SK-N-SH (cell line): ENCODE data around the gene TTC31. TPM values are rescaled to one million over a fixed set of nuclear protein-coding genes. Genes with fewer than 3 reads are reported as not detected.

Source experiments
- CTCF ChIA-PET: fragments of 300-600, 350-600 bp; formaldehyde crosslinking; extraction: SDS; loops from one replicate; lab custom pipeline; 2021; lab: Yijun Ruan, JAX
- POLR2A ChIA-PET: fragments of 350-600 bp; sonication (Branson Sonifier 250); formaldehyde crosslinking; extraction: SDS; loops from one replicate; lab custom pipeline; 2020; ENCODE audit warnings: antibody characterized with exemption, inconsistent platforms; lab: Yijun Ruan, JAX
- DNase-seq: peaks from one replicate; pipeline ENCODE4 v3.0.0; 2012
- H2AFZ ChIP-seq: fragments of 200-600 bp; sonication (generic); 2 replicates; pipeline ENCODE4 v1.8.1; 2016; ENCODE audit warnings: antibody characterized with exemption, mild to moderate bottlenecking, low read depth
- H3F3A ChIP-seq: fragments of 200-600 bp; sonication (generic); replicated peaks from 2 replicates; pipeline ENCODE3; 2016; ENCODE audit warnings: antibody characterized with exemption, mild to moderate bottlenecking; ENCODE audit not compliant: insufficient read depth
- H3K27ac ChIP-seq, 2 experiments: fragments of 200-500 bp in 1 of 2; fragments of 200-600 bp in 1 of 2; sonication (Bioruptor generic) in 1 of 2; sonication (generic), shearing (Covaris generic) in 1 of 2; 2 replicates each; pipeline versions ENCODE4 v1.5.1 to v1.6.1; 2014 to 2016; ENCODE audit warnings: low read depth in 2 of 2, inconsistent platforms in 1 of 2, low read length in 1 of 2, mild to moderate bottlenecking in 1 of 2, mixed read lengths in 1 of 2
- H3K27me3 ChIP-seq: fragments of 200-600 bp; sonication (generic), shearing (Covaris generic); 2 replicates; pipeline ENCODE4 v1.6.1; 2016; ENCODE audit warnings: mixed run types; ENCODE audit not compliant: insufficient read depth
- H3K36me3 ChIP-seq, 2 experiments: fragments of 200-500 bp in 1 of 2; fragments of 200-600 bp in 1 of 2; sonication (Bioruptor generic) in 1 of 2; sonication (generic) in 1 of 2; replicated peaks in 1 of 2; 2 replicates each; pipeline versions ENCODE3 to v1.5.1; 2014 to 2016; ENCODE audit warnings: low read length in 1 of 2, mild to moderate bottlenecking in 1 of 2; ENCODE audit not compliant: insufficient read depth in 2 of 2, control insufficient read depth in 1 of 2
- H3K4me1 ChIP-seq, 2 experiments: fragments of 200-500 bp in 1 of 2; fragments of 200-600 bp in 1 of 2; sonication (Bioruptor generic) in 1 of 2; sonication (generic), shearing (Covaris generic) in 1 of 2; 2 replicates each; pipeline versions ENCODE4 v1.5.1 to v1.6.1; 2014 to 2016; ENCODE audit warnings: low read depth in 1 of 2, low read length in 1 of 2, mixed run types in 1 of 2; ENCODE audit not compliant: insufficient read depth in 2 of 2, control insufficient read depth in 1 of 2
- H3K4me2 ChIP-seq: fragments of 200-600 bp; sonication (generic), shearing (Covaris generic); 2 replicates; pipeline ENCODE4 v1.6.1; 2017; ENCODE audit warnings: mixed run types
- H3K4me3 ChIP-seq, 2 experiments: fragments of 200-500 bp in 1 of 2; fragments of 200-600 bp in 1 of 2; sonication (Bioruptor generic) in 1 of 2; sonication (generic), shearing (Covaris generic) in 1 of 2; 2 replicates each; pipeline versions ENCODE4 v1.5.1 to v1.8.1; 2014 to 2016; ENCODE audit warnings: low read depth in 2 of 2, inconsistent platforms in 1 of 2, low read length in 1 of 2, mild to moderate bottlenecking in 1 of 2, mixed read lengths in 1 of 2, moderate library complexity in 1 of 2
- H3K79me2 ChIP-seq: fragments of 200-600 bp; sonication (generic); 2 replicates; pipeline ENCODE4 v1.8.1; 2017; ENCODE audit warnings: mild to moderate bottlenecking; ENCODE audit not compliant: insufficient read depth
- H3K9ac ChIP-seq: fragments of 200-600 bp; sonication (generic); 2 replicates; pipeline ENCODE4 v1.6.1; 2017; ENCODE audit warnings: mixed run types
- H3K9me2 ChIP-seq: fragments of 200-600 bp; sonication (generic); 2 replicates; pipeline ENCODE4 v1.6.1; 2017; ENCODE audit warnings: mixed run types
- H3K9me3 ChIP-seq: fragments of 200-600 bp; sonication (generic); 2 replicates; pipeline ENCODE4 v1.6.1; 2017; ENCODE audit warnings: mixed run types, mild to moderate bottlenecking, moderate library complexity
- H4K20me1 ChIP-seq: fragments of 200-600 bp; sonication (generic); 2 replicates; pipeline ENCODE4 v1.6.1; 2017; ENCODE audit warnings: mild to moderate bottlenecking, mixed run types; ENCODE audit not compliant: insufficient read depth
- CHD2 ChIP-seq: fragments of 150-350 bp; IDR thresholded peaks from 2 replicates; pipeline ENCODE4 v1.6.1; 2018; ENCODE audit warnings: low read length; ENCODE audit not compliant: partially characterized antibody
- CTCF ChIP-seq: fragments of 200-600 bp; sonication (generic); IDR thresholded peaks from 2 replicates; pipeline ENCODE4 v1.6.1; 2017; ENCODE audit warnings: antibody characterized with exemption, mild to moderate bottlenecking, moderate library complexity
- ELF1 ChIP-seq: IDR thresholded peaks from 2 replicates; pipeline ENCODE4 v1.4.0; 2012
- EP300 ChIP-seq, 2 experiments: IDR thresholded peaks; 2 replicates each; pipeline versions ENCODE4 v1.4.0 to v1.6.1; 2012; ENCODE audit warnings: borderline replicate concordance in 1 of 2, low read depth in 1 of 2, low read length in 1 of 2
- EZH2phosphoT487 ChIP-seq: fragments of 200-600 bp; sonication (generic); IDR thresholded peaks from 2 replicates; pipeline ENCODE4 v1.6.1; 2017; ENCODE audit warnings: low read depth, mixed run types, mild to moderate bottlenecking, antibody characterized with exemption, moderate library complexity, borderline replicate concordance
- GABPA ChIP-seq: IDR thresholded peaks from 2 replicates; pipeline ENCODE4 v1.4.0; 2012; ENCODE audit warnings: low read depth, mild to moderate bottlenecking
- GATA2 ChIP-seq: sonication (generic); formaldehyde crosslinking; IDR thresholded peaks from 2 replicates; pipeline ENCODE4 v1.5.0; 2020; ENCODE audit warnings: mild to moderate bottlenecking, missing genetic modification reagents
- MAX ChIP-seq: IDR thresholded peaks from 2 replicates; pipeline ENCODE4 v1.4.0; 2012; ENCODE audit warnings: low read depth
- PBX3 ChIP-seq: IDR thresholded peaks from 2 replicates; pipeline ENCODE4; 2012
- POLR2AphosphoS5 ChIP-seq: IDR thresholded peaks from 2 replicates; pipeline ENCODE4 v1.6.1; 2012; ENCODE audit warnings: low read depth, low read length
- RAD21 ChIP-seq: IDR thresholded peaks from 2 replicates; pipeline ENCODE4 v1.6.1; 2012; ENCODE audit warnings: mild to moderate bottlenecking, low read length
- RXRA ChIP-seq: IDR thresholded peaks from 2 replicates; pipeline ENCODE4 v1.4.0; 2012; ENCODE audit warnings: low read depth, mild to moderate bottlenecking, borderline replicate concordance
- SIN3A ChIP-seq: IDR thresholded peaks from 2 replicates; pipeline ENCODE4 v1.6.1; 2012; ENCODE audit warnings: low read depth, mild to moderate bottlenecking, low read length, moderate library complexity, borderline replicate concordance
- TEAD4 ChIP-seq: IDR thresholded peaks from 2 replicates; pipeline ENCODE4 v1.4.0; 2012; ENCODE audit warnings: mild to moderate bottlenecking, borderline replicate concordance; ENCODE audit not compliant: insufficient read depth
- USF2 ChIP-seq: fragments of 150-350 bp; IDR thresholded peaks from 2 replicates; pipeline ENCODE4 v1.6.1; 2017; ENCODE audit warnings: antibody characterized with exemption, low read length, low read depth, borderline replicate concordance
- ZBTB33 ChIP-seq: IDR thresholded peaks from 2 replicates; pipeline ENCODE4 v1.4.0; 2012; ENCODE audit warnings: low read depth, borderline replicate concordance
- WGBS: methylation state at CpG from one replicate; pipeline ENCODE4 v1.1.6; 2017; ENCODE audit warnings: low lambda C conversion rate; 5-methylcytosine and 5-hydroxymethylcytosine counted together
- polyA plus RNA-seq, 3 experiments: library from polyadenylated mRNA; depleted of rRNA; stranded (reverse); fragments of >200 nt; gene quantifications; 2 replicates each; pipeline ENCODE4 v1.2.3, GENCODE V29; 2012

The TTC31 gene
- polyA plus RNA-seq, 1 of the 3 experiments (the other 2 are of a cell fraction), result 27.9 TPM

- Histone ChIP-seq H3K27me3 (no peaks in the 10 kb centered on the region), H3K36me3 (peaks cover 7 to 8% of the 10 kb centered on the region in 2 experiments), H3K4me1 (peaks cover 0 to 22% of the 10 kb centered on the region in 2 experiments; a peak in 1 of 4 replicates), H4K20me1 (no peaks in the 10 kb centered on the region), H3K4me3 (no peak overlapping the region), H3K4me2 (no peak overlapping the region), H3K9ac (no peak overlapping the region), H3K27ac (no peak overlapping the region; a peak in 1 of 4 replicates), H3F3A (peaks cover 3% of the 10 kb centered on the region), H3K9me3 (no peaks in the 10 kb centered on the region), H2AFZ (no peak overlapping the region), H3K79me2 (no peaks in the 10 kb centered on the region), H3K9me2 (no peaks in the 10 kb centered on the region)
- ChIA-PET POLR2A (interaction anchor here (1.0 to 3.1 kb wide), 6 partner anchors 8 to 29 kb away, joined by 3 to 19 read pairs (median 8); partner anchors contain the start of genes AUP1, CCDC142, HTRA2 and MRPL53), CTCF (interaction anchor here (0.8 to 3.7 kb wide), 7 partner anchors 13 to 87 kb away, joined by 3 to 21 read pairs (median 3); partner anchors contain the start of genes AUP1, CCDC142, HTRA2 and TTC31)
- peak; percentile 47 for DNase-seq
- no peak for TF ChIP-seq PBX3
- no peak for TF ChIP-seq GABPA
- TF ChIP-seq POLR2AphosphoS5, result no peak
- 84% methylated on average over 15 of the region's 15 CpGs for WGBS
These were observed 17.2 kb downstream of the TTC31 start for GRCh38 chr2:74499940-74500577.

- no peak overlapping the region for H3K4me2 ChIP-seq
- H3K27ac ChIP-seq, result peak overlapping the region in 1 of 2 experiments; percentile 76; a peak in 2 of 4 replicates
- H4K20me1 ChIP-seq, result no peaks in the 10 kb centered on the region
- DNase-seq, result no peak
- H3K9me3 ChIP-seq, result no peaks in the 10 kb centered on the region
- no peaks in the 10 kb centered on the region for H3K27me3 ChIP-seq
- H3K4me1 ChIP-seq, result peaks cover 3 to 27% of the 10 kb centered on the region in 2 experiments; a peak in 1 of 4 replicates
- no peak overlapping the region for H2AFZ ChIP-seq
- H3K4me3 ChIP-seq, result no peak overlapping the region
- peaks cover 6% of the 10 kb centered on the region for H3F3A ChIP-seq
- ChIA-PET POLR2A (interaction anchor here (1.0 to 3.1 kb wide), 11 partner anchors 8 to 87 kb away, joined by 3 to 19 read pairs (median 6); partner anchors contain the start of genes AUP1, CCDC142, HTRA2 and MRPL53), CTCF (interaction anchor here (0.8 to 3.7 kb wide), 6 partner anchors 12 to 86 kb away, joined by 3 to 21 read pairs (median 11); partner anchors contain the start of genes CCDC142 and TTC31)
- peaks cover under 1% of the 10 kb centered on the region; the same call in 1 of the 2 replicates for H3K79me2 ChIP-seq
- H3K36me3 ChIP-seq, result peaks cover 9 to 12% of the 10 kb centered on the region in 2 experiments
- no peaks in the 10 kb centered on the region for H3K9me2 ChIP-seq
- no peak overlapping the region for H3K9ac ChIP-seq
- no peak for TF ChIP-seq SIN3A
- no peak for TF ChIP-seq GABPA
- TF ChIP-seq CHD2, result no peak
- no peak for TF ChIP-seq EP300 (IDR thresholded peaks at IDR 0.05; ENCODE audit: borderline replicate concordance in 1 of 2, low read depth in 1 of 2, low read length in 1 of 2)
- TF ChIP-seq GATA2, result no peak
- TF ChIP-seq EZH2phosphoT487, result no peak
- no peak for TF ChIP-seq MAX
- no peak for TF ChIP-seq PBX3
- no peak for TF ChIP-seq RXRA
- no peak for TF ChIP-seq ELF1
- no peak for TF ChIP-seq RAD21
- TF ChIP-seq ZBTB33, result no peak
- no peak for TF ChIP-seq USF2
- TF ChIP-seq CTCF, result no peak
- no peak for TF ChIP-seq TEAD4
These were observed 17.7 kb downstream of the TTC31 start for GRCh38 chr2:74500578-74500946.
